ENCODE data around the gene HNRNPM. TPM values are rescaled to one million over a fixed set of nuclear protein-coding genes. Genes with fewer than 3 reads are reported as not detected.

HNRNPM gene
- total RNA-seq, 1 donor from 2014 or later, result 131 TPM

DNA sequence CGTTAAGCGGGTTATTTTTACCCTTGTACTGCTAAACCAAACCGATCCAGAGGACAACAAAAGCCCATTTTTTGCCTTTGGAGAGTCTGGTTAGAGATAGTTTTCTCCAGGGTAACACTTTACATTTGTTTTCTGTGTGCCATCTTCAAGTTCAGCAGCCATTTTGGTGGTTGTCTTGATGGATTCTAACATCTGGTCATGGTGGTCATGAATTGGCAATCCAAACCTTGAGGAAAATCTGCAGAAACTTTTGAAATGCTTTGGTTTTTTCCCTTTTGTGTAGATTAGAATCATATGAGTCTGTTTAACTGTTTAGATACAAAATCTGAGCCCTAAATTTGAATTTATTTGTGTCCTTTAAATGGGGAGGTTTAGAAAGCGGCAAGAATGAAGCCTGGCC is 16.6 kb downstream of the HNRNPM start:
- H3K4me3 ChIP-seq, result no peak overlapping the region
- no peak for ATAC-seq
- no peaks in the 10 kb centered on the region for H3K27me3 ChIP-seq
- H3K9me3 ChIP-seq, result no peaks in the 10 kb centered on the region
- TF ChIP-seq, protein P1, sequence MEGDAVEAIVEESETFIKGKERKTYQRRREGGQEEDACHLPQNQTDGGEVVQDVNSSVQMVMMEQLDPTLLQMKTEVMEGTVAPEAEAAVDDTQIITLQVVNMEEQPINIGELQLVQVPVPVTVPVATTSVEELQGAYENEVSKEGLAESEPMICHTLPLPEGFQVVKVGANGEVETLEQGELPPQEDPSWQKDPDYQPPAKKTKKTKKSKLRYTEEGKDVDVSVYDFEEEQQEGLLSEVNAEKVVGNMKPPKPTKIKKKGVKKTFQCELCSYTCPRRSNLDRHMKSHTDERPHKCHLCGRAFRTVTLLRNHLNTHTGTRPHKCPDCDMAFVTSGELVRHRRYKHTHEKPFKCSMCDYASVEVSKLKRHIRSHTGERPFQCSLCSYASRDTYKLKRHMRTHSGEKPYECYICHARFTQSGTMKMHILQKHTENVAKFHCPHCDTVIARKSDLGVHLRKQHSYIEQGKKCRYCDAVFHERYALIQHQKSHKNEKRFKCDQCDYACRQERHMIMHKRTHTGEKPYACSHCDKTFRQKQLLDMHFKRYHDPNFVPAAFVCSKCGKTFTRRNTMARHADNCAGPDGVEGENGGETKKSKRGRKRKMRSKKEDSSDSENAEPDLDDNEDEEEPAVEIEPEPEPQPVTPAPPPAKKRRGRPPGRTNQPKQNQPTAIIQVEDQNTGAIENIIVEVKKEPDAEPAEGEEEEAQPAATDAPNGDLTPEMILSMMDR (IDR thresholded peaks at IDR 0.05), result no peak
- H3K4me1 ChIP-seq, result peaks cover 67% of the 10 kb centered on the region
- intact Hi-C loops (cut with DNase I), result no loop called here
- H3K36me3 ChIP-seq, result peaks cover 45% of the 10 kb centered on the region
- DNase-seq, result no peak
- no peak overlapping the region for H3K27ac ChIP-seq

DNA sequence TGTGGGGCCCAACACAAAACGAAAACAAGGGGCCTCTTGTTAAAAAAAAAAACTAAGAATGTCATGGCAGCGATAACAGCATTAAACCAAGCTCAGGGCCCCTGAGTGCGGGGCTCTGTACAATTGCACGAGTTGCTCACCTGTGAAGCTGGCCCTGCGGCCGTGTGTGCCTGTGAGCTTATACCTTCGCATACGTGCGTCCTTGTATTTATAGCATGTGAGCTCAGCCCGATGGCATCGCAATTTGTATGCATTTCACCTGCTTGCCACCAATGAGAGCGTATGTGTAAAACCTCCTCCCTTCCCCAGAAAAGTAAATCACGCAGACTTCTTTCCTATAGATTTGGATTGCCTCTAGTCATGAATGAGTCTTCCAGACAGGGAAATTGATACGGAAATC is 17.1 kb downstream of the HNRNPM start:
- H3K27me3 ChIP-seq, result no peaks in the 10 kb centered on the region
- H3K4me1 ChIP-seq, result peaks cover 62% of the 10 kb centered on the region
- no peaks in the 10 kb centered on the region for H3K9me3 ChIP-seq
- TF ChIP-seq, protein P1 (IDR thresholded peaks at IDR 0.05), result no peak
- intact Hi-C loops (cut with DNase I), result no loop called here
- DNase-seq, result no peak
- H3K27ac ChIP-seq, result no peak overlapping the region
- H3K36me3 ChIP-seq, result peaks cover 45% of the 10 kb centered on the region
- no peak overlapping the region for H3K4me3 ChIP-seq
- ATAC-seq, result no peak

DNA sequence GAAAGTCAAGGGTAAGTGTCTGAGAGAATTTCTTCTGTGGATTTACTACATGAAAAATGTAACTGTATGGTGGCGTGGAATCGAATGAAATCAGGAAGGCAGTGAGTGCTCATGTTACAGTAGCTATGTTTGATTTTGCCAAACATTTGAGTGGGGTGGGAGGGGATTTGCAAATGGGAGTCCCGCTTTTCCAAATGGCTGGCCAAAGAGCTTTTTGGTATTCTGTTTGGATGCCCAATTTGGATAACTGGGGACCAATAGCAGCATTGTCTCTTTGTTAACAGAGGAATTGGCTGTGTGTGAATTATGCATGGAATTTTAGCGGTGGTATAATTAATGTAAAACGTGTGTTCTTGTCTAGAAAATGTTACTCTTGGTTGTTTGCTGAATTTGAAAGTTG is 17.8 kb downstream of the HNRNPM start:
- DNase-seq (no peak), ATAC-seq (no peak)
- intact Hi-C loops (cut with DNase I), result no loop called here
- peaks cover 56% of the 10 kb centered on the region for H3K4me1 ChIP-seq
- H3K27me3 ChIP-seq, result no peaks in the 10 kb centered on the region
- TF ChIP-seq, protein P1 (IDR thresholded peaks at IDR 0.05), result no peak
- H3K9me3 ChIP-seq, result no peaks in the 10 kb centered on the region
- H3K36me3 ChIP-seq, result peaks cover 46% of the 10 kb centered on the region
- no peak overlapping the region for H3K27ac ChIP-seq
- H3K4me3 ChIP-seq, result no peak overlapping the region

DNA sequence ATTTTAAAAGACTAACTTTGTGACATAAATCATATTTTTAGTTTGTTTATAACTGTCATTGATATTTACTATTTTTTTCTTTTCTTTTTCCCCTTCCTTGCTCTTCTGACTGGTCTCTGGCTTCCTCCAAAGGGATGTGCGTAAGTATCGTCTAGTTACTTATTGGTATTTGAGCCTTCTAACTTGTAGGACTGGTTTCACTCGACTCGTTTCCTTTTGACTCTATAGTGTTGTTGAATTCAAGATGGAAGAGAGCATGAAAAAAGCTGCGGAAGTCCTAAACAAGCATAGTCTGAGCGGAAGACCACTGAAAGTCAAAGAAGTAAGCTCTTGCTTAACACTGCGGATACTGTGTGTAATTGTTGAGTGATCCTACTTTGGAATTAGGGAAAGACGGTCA is 18.6 kb downstream of the HNRNPM start:
- no peak for DNase-seq
- Histone ChIP-seq H3K36me3 (peaks cover 54% of the 10 kb centered on the region), H3K27ac (peak overlapping the region; percentile 1), H3K9me3 (no peaks in the 10 kb centered on the region), H3K4me1 (peaks cover 48% of the 10 kb centered on the region), H3K27me3 (no peaks in the 10 kb centered on the region), H3K4me3 (no peak overlapping the region)
- TF ChIP-seq, protein P1 (IDR thresholded peaks at IDR 0.05), result no peak
- intact Hi-C loops (cut with DNase I), result no loop called here
- peak; percentile 38 for ATAC-seq

DNA sequence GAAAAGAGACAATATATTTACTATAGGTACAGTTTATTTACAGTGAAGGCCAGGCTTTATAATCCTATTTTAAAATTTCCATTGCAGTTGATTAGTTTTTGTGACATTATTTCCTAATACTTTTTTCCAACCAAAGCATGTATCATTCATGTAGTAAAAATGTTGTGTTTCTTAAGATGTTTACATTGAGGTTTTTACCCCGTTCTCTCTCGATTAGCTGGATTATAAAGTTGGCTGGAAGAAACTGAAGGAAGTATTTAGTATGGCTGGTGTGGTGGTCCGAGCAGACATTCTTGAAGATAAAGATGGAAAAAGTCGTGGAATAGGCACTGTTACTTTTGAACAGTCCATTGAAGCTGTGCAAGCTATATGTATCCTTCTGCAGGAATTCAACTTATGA is 21.2 kb downstream of the HNRNPM start:
- no peak overlapping the region for H3K27ac ChIP-seq
- H3K4me3 ChIP-seq, result no peak overlapping the region
- ATAC-seq (no peak), DNase-seq (no peak)
- TF ChIP-seq, protein P1 (IDR thresholded peaks at IDR 0.05), result no peak
- H3K27me3 ChIP-seq, result no peaks in the 10 kb centered on the region
- peaks cover 24% of the 10 kb centered on the region for H3K4me1 ChIP-seq
- intact Hi-C loops (cut with DNase I), result no loop called here
- peaks cover 80% of the 10 kb centered on the region for H3K36me3 ChIP-seq
- no peaks in the 10 kb centered on the region for H3K9me3 ChIP-seq

DNA sequence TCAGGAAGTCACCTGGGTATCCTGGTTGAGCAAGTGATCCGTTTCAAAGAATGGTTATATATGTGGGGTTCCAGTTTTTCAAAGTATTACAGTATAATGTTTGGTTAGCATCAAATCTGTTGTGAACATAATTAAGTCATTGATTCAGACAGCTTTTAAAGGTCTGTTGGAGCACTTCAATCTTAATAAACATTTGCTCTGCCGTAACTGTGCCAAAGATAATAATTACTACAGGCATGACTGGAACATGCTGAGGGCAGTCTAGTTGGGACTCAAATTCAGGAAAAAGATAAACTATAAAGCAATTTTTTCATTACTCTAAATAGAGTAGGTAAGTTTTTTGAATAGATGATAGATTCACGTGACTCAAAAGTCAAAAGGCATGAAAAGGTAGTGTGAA is 23.3 kb downstream of the HNRNPM start:
- Histone ChIP-seq H3K4me1 (peaks cover 7% of the 10 kb centered on the region), H3K27me3 (no peaks in the 10 kb centered on the region), H3K36me3 (peaks cover 98% of the 10 kb centered on the region), H3K9me3 (no peaks in the 10 kb centered on the region), H3K27ac (no peak overlapping the region), H3K4me3 (no peak overlapping the region)
- intact Hi-C loops (cut with DNase I), result no loop called here
- no peak for ATAC-seq
- TF ChIP-seq, protein P1 (IDR thresholded peaks at IDR 0.05), result no peak
- no peak for DNase-seq
